Measurements from ENCODE around the gene NUP205. TPM values are rescaled to one million over a fixed set of nuclear protein-coding genes. Genes with fewer than 3 reads are reported as not detected.
A peak's percentile ranks its signal among the peaks of the same experiment; 100 is the strongest.
"Not testable (repeated sequence)": the region's sequence is repeated elsewhere in the genome, so short reads cannot be mapped to it uniquely, and the experiment has no call there.

The NUP205 gene
- total RNA-seq, 1 donor from 2014 or later: 14.5 TPM

- intact Hi-C loops (cut with DNase I): no loop called here
- DNase-seq (ENCODE audit: missing footprints): no peak
- no peak for ATAC-seq
These were observed 126.4 kb downstream of the NUP205 start for GRCh38 chr7:135684136-135684535.

GRCh38 chr7:135684699-135685098 is 127.0 kb downstream of the NUP205 start:
- intact Hi-C loops (cut with DNase I): no loop called here
- no peak for ATAC-seq

DNA sequence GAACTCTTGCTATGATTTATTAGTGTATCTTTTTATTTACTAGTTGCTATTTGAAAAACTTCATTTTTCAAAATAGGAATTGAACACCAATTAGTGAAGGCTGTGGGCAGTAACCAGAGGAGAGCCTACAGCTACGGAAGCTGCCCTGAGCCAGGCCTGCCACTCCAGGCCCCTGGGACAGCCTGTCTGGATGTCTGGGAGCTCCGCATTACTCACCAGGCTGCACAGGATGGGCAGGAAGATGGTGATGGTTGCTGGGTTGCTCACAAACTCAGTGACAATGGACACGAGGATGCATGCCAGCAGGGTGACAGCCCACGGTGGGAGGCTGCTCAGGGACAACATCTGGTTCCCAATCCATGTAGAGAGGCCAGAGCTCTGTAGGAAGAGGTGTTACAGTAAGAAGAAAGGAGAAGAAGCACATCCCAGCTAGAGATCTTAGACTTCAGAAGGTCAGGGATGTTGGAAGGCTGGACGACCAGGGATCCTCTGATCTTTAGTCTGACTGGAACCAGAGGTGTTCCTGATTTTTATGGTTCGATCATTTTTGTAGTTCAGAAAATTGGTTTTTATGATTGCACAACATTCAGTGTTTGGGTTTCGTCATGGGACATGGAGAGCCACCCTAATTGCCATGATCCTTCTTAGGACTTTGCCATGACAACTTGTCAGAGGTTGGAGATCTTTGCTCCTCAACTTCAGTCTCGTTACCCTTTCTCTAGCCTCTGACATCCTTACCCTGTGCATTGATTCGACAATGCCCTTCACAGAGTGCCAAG is 127.8 kb downstream of the NUP205 start:
- intact Hi-C loops (cut with DNase I): no loop called here
- DNase-seq (ENCODE audit: missing footprints) (no peak), ATAC-seq (no peak)

More at GRCh38 chr7:135684699-135685098, 127.0 kb downstream of the NUP205 start:
- DNase-seq (ENCODE audit: missing footprints): no peak

DNA sequence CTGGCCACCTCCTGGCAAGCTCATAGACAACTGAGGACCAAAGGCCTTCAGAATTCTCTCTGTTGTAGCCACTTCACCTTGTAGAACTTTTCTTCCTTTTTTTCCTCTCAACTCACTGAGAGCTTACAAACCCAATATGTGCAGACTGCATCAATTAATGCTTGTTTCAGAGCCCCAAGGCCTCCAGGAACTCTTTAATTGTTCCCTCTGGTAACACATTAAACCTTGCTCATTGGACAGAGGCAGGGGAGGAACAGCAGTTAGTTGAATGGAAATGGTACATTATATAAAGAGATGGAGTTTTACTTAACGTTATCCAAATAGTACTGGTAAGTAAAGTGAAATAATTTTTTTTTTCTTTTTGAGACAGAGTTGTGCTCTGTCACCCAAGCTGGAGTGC is 129.7 kb downstream of the NUP205 start:
- ATAC-seq (no peak), DNase-seq (ENCODE audit: missing footprints) (no peak)
- intact Hi-C loops (cut with DNase I): no loop called here

DNA sequence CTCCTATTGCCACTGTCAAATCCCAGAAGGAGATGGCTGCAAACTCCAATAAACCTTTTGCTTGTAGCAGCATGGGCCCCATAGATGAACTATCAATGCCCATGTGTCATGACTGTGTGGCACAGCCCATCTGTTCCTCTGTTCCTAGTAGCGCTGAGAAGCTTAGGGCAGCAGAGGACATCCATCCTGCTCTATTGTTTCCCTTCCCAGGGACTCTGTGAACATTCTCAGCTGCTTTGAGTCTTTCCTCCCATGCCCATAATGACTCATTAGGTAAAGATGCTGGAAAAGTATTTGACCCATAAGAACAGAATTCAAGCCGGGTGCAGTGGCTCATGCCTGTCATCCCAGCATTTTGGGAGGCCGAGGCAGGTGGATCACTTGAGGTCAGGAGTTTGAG is 132.8 kb downstream of the NUP205 start:
- ATAC-seq: no peak
- intact Hi-C loops (cut with DNase I): no loop called here
- no peak for DNase-seq (ENCODE audit: missing footprints)

DNA sequence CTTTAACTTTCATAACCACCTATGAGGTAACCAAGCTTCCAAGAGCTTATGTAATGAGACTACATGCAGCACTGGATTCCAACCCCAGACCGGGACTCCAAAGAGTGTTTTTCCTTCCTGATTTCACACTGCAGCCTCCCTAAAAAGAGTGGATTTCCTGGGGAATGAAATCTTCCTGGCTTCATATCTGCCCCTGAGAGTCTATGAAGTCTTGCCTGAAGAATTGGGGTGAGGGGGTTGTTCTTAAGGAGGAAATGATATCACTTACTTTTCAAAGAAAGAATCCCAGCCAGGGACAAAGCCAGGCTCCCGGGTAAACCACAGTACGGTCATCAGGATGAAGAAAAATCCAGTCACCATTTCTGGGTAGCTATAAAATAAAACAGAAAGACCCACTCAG is 134.3 kb downstream of the NUP205 start:
- DNase-seq (ENCODE audit: missing footprints) (no peak), ATAC-seq (no peak)
- intact Hi-C loops (cut with DNase I): no loop called here

DNA sequence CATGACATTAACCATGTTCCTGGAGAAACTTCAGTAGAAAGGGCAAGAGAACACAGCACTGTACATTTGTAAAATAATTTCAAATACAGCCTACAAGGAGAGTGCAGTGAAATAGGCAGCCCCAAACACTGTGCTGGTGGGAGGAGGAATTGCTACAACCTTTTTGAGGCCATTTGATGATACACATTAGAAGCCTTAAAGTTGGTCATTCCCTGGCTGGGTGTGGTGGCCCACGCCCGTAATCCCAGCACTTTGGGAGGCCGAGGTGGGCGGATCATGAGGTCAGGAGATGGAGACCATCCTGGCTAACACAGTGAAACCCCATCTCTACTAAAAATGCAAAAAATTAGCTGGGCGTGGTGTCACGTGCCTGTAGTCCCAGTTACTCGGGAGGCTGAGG is 134.9 kb downstream of the NUP205 start:
- ATAC-seq; intact Hi-C loops (cut with DNase I); DNase-seq (ENCODE audit: missing footprints): not testable (repeated sequence)

- no peak for DNase-seq (ENCODE audit: missing footprints)
- ATAC-seq: peak; percentile 79
- intact Hi-C loops (cut with DNase I): no loop called here
These were observed 135.8 kb downstream of the NUP205 start for GRCh38 chr7:135693558-135693957.

DNA sequence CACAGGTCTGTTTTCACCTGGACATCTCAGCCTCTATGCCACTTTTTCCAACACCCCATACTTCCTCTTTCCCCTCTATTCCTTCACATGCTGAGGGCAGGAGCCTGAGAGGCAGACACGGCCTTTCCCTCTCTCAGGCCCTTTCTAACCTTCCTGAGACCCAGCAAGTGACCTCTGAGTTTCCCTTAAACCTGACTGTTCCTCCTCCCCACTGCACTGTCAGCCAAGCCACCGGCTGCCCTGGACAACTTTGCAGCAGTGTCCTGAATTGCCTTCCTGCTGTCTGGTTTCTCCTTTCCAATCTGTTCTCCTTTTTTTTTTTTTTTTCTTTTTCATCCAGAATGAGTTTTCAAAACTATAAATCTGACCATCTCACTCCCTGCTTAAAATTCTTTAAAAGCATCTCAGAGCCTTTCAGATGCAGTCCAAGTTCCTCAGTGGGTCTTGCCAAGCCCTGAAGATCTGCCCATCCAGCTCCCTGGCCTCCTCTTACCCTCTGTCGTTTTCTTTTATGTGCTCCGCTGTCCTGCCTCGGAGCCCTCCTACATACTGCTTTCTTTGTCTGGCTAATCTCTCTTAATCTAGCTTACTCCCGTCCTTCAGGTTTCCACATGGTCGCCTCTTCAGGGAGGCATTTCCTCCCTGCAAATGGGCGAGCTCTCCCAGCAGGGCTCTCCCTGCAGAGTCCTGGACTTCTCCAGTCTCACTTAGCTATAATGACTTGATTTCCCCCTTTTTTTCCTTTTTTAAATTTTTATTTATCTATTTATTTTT is 139.7 kb downstream of the NUP205 start:
- ATAC-seq: no peak
- intact Hi-C loops (cut with DNase I): no loop called here
- no peak for DNase-seq (ENCODE audit: missing footprints)

Other genes starting within 250 kb of the NUP205 start
- 26.6 TPM for gene CNOT4, start 47.8 kb upstream of the NUP205 start, total RNA-seq
- 27.4 TPM for gene STMP1, start 104.6 kb downstream of the NUP205 start, total RNA-seq
- gene SLC13A4, start 170.3 kb downstream of the NUP205 start, total RNA-seq: not detected
- gene FAM180A, start 190.9 kb downstream of the NUP205 start, total RNA-seq: 6.1 TPM